Activated T-helper 9 cell treated with anti-CD3 and anti-CD28 coated beads, Interleukin-2, amount 50 U/mL, for 16 hours (primary cell): ENCODE data around the gene ALKBH5.
"Not testable (repeated sequence)": the region's sequence is repeated elsewhere in the genome, so short reads cannot be mapped to it uniquely, and the experiment has no call there.

Source experiments
- DNase-seq: peaks from one replicate; pipeline ENCODE4 v3.0.0-alpha.2; 2020; ENCODE audit warnings: low read depth

ALKBH5 gene

GRCh38 chr17:18185832-18186626 is 2.4 kb downstream of the ALKBH5 start:
- DNase-seq: no peak

GRCh38 chr17:18186627-18186982 is 3.0 kb downstream of the ALKBH5 start:
- DNase-seq: no peak

- DNase-seq: no peak
Observed at GRCh38 chr17:18187226-18187625, 3.6 kb downstream of the ALKBH5 start.

GRCh38 chr17:18187821-18188761 is 4.5 kb downstream of the ALKBH5 start:
- DNase-seq: no peak

GRCh38 chr17:18190628-18191235 is 7.1 kb downstream of the ALKBH5 start:
- no peak for DNase-seq

- no peak for DNase-seq
Observed at GRCh38 chr17:18191236-18191667, 7.6 kb downstream of the ALKBH5 start.

- no peak for DNase-seq
Observed at GRCh38 chr17:18191967-18192366, 8.3 kb downstream of the ALKBH5 start.

GRCh38 chr17:18194394-18194793 is 10.8 kb downstream of the ALKBH5 start:
- DNase-seq: no peak

GRCh38 chr17:18194804-18195203 is 11.2 kb downstream of the ALKBH5 start:
- no peak for DNase-seq

GRCh38 chr17:18195246-18195645 is 11.6 kb downstream of the ALKBH5 start:
- no peak for DNase-seq

- no peak for DNase-seq
Observed at GRCh38 chr17:18197535-18198194, 14.0 kb downstream of the ALKBH5 start.

- no peak for DNase-seq
Observed at GRCh38 chr17:18198530-18198929, 14.9 kb downstream of the ALKBH5 start.

- DNase-seq: no peak
Observed at GRCh38 chr17:18201108-18201507, 17.5 kb downstream of the ALKBH5 start.

GRCh38 chr17:18203308-18203707 is 19.7 kb downstream of the ALKBH5 start:
- no peak for DNase-seq

GRCh38 chr17:18205861-18206260 is 22.2 kb downstream of the ALKBH5 start:
- DNase-seq: no peak

- no peak for DNase-seq
Observed at GRCh38 chr17:18206962-18207361, 23.3 kb downstream of the ALKBH5 start.

GRCh38 chr17:18208092-18208491 is 24.5 kb downstream of the ALKBH5 start:
- no peak for DNase-seq

- DNase-seq: no peak
Observed at GRCh38 chr17:18213666-18214270, 30.1 kb downstream of the ALKBH5 start.

- DNase-seq: not testable (repeated sequence)
Observed at GRCh38 chr17:18216906-18217305, 33.3 kb downstream of the ALKBH5 start.

- DNase-seq: peak; percentile 50
Observed at GRCh38 chr17:18217412-18218015, 33.9 kb downstream of the ALKBH5 start.

GRCh38 chr17:18218756-18219415 is 35.3 kb downstream of the ALKBH5 start:
- no peak for DNase-seq
